ENCODE measurements around the gene CCL14.
"Not testable (repeated sequence)": the region's sequence is repeated elsewhere in the genome, so short reads cannot be mapped to it uniquely, and the experiment has no call there.

Gene CCL14

GRCh38 chr17:35995346-35995745 is 8.8 kb upstream of the CCL14 start:
- not testable (repeated sequence) for H3K36me3 ChIP-seq (ENCODE audit: control insufficient read depth in 1 of 2, insufficient read depth in 2 of 2, low read depth in 1 of 2, low read length in 2 of 2); H2BK120ac ChIP-seq (ENCODE audit: low read depth, low read length); H2BK12ac ChIP-seq (ENCODE audit: low read length in 2 of 2); H2AK5ac ChIP-seq (ENCODE audit: low read length, severe bottlenecking); H4K8ac ChIP-seq (ENCODE audit: low read length); DNase-seq; H4K91ac ChIP-seq (ENCODE audit: low read length); H2BK15ac ChIP-seq (ENCODE audit: low read depth, poor library complexity, severe bottlenecking); H2BK5ac ChIP-seq (ENCODE audit: low read depth, low read length, poor library complexity, severe bottlenecking); H3K14ac ChIP-seq (ENCODE audit: low read length in 2 of 2); H3K4me1 ChIP-seq (ENCODE audit: control insufficient read depth, insufficient read depth, low read depth, low read length); H3K27ac ChIP-seq (ENCODE audit: low read length, poor library complexity, severe bottlenecking); H3K9me3 ChIP-seq (ENCODE audit: control insufficient read depth, low read length); H3K9ac ChIP-seq (ENCODE audit: low read length); H3K4me3 ChIP-seq (ENCODE audit: insufficient read depth in 1 of 2, low read depth in 1 of 2, low read length in 2 of 2); H3K18ac ChIP-seq (ENCODE audit: low read depth in 1 of 2, low read length in 2 of 2); H3K23ac ChIP-seq (ENCODE audit: low read length in 2 of 2); H2AFZ ChIP-seq (ENCODE audit: low read depth, low read length); H3K4me2 ChIP-seq (ENCODE audit: low read length, poor library complexity, severe bottlenecking); H3K79me1 ChIP-seq (replicated peaks; ENCODE audit: low read length, poor library complexity, severe bottlenecking); H3K4ac ChIP-seq (ENCODE audit: low read depth in 1 of 2, low read length in 2 of 2)
- WGBS: 75% methylated on average over 1 of the region's 2 CpGs
- peaks cover 0 to 15% of the 10 kb centered on the region in 2 experiments for H3K27me3 ChIP-seq (ENCODE audit: control insufficient read depth in 1 of 2, insufficient read depth in 1 of 2, low read length in 2 of 2)

DNA sequence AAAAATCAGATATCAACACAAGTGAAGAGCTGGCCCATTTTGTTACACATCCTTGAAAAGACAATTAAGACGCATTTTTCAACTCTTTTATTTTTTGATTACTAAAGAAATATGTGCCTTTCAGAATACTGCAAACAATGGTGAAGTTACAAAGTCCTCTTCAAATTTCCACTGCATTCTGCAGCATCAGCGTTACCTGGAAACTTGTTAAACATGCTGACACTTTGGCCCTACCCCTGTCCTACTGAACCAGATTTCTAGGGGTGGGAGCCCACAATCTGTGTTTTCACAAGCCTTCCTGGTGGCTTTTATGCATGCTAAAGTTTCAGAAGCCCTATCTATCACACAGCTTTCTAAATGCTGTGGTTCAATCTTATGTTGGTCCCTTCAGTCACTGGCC is 4.5 kb upstream of the CCL14 start:
- Histone ChIP-seq H2BK120ac (ENCODE audit: low read depth, low read length) (no peak overlapping the region), H2AFZ (ENCODE audit: low read depth, low read length) (no peak overlapping the region), H3K79me1 (replicated peaks; ENCODE audit: low read length, poor library complexity, severe bottlenecking) (no peaks in the 10 kb centered on the region), H3K23ac (ENCODE audit: low read length in 2 of 2) (no peak overlapping the region), H2BK15ac (ENCODE audit: low read depth, poor library complexity, severe bottlenecking) (no peak overlapping the region), H3K27ac (ENCODE audit: low read length, poor library complexity, severe bottlenecking) (no peak overlapping the region), H3K27me3 (ENCODE audit: control insufficient read depth in 1 of 2, insufficient read depth in 1 of 2, low read length in 2 of 2) (peaks cover 0 to 4% of the 10 kb centered on the region in 2 experiments), H2BK5ac (ENCODE audit: low read depth, low read length, poor library complexity, severe bottlenecking) (no peak overlapping the region), H2BK12ac (ENCODE audit: low read length in 2 of 2) (no peak overlapping the region), H3K14ac (ENCODE audit: low read length in 2 of 2) (no peak overlapping the region), H3K36me3 (ENCODE audit: control insufficient read depth in 1 of 2, insufficient read depth in 2 of 2, low read depth in 1 of 2, low read length in 2 of 2) (no peaks in the 10 kb centered on the region), H3K9me3 (ENCODE audit: control insufficient read depth, low read length) (no peaks in the 10 kb centered on the region), H2AK5ac (ENCODE audit: low read length, severe bottlenecking) (no peak overlapping the region), H3K4me1 (ENCODE audit: control insufficient read depth, insufficient read depth, low read depth, low read length) (no peaks in the 10 kb centered on the region), H3K4me2 (ENCODE audit: low read length, poor library complexity, severe bottlenecking) (no peak overlapping the region), H3K4me3 (ENCODE audit: insufficient read depth in 1 of 2, low read depth in 1 of 2, low read length in 2 of 2) (no peak overlapping the region), H4K91ac (ENCODE audit: low read length) (no peak overlapping the region), H3K9ac (ENCODE audit: low read length) (no peak overlapping the region), H4K8ac (ENCODE audit: low read length) (no peak overlapping the region), H3K4ac (ENCODE audit: low read depth in 1 of 2, low read length in 2 of 2) (no peak overlapping the region), H3K18ac (ENCODE audit: low read depth in 1 of 2, low read length in 2 of 2) (no peak overlapping the region)
- 68% methylated on average over 1 of the region's 2 CpGs for WGBS
- no peak for DNase-seq

GRCh38 chr17:35988164-35988563 is 1.6 kb upstream of the CCL14 start:
- H2BK120ac ChIP-seq (ENCODE audit: low read depth, low read length): no peak overlapping the region
- H3K4me1 ChIP-seq (ENCODE audit: control insufficient read depth, insufficient read depth, low read depth, low read length): no peaks in the 10 kb centered on the region
- no peak overlapping the region for H2BK12ac ChIP-seq (ENCODE audit: low read length in 2 of 2)
- H2AFZ ChIP-seq (ENCODE audit: low read depth, low read length): no peak overlapping the region
- no peak overlapping the region for H3K14ac ChIP-seq (ENCODE audit: low read length in 2 of 2)
- no peak for DNase-seq
- H3K36me3 ChIP-seq (ENCODE audit: control insufficient read depth in 1 of 2, insufficient read depth in 2 of 2, low read depth in 1 of 2, low read length in 2 of 2): no peaks in the 10 kb centered on the region
- H3K27me3 ChIP-seq (ENCODE audit: control insufficient read depth in 1 of 2, insufficient read depth in 1 of 2, low read length in 2 of 2): peaks cover 0 to 19% of the 10 kb centered on the region in 2 experiments
- H3K79me1 ChIP-seq (replicated peaks; ENCODE audit: low read length, poor library complexity, severe bottlenecking): no peaks in the 10 kb centered on the region
- H2BK5ac ChIP-seq (ENCODE audit: low read depth, low read length, poor library complexity, severe bottlenecking): no peak overlapping the region
- H3K4ac ChIP-seq (ENCODE audit: low read depth in 1 of 2, low read length in 2 of 2): no peak overlapping the region
- H3K27ac ChIP-seq (ENCODE audit: low read length, poor library complexity, severe bottlenecking): no peak overlapping the region
- no peak overlapping the region for H3K4me3 ChIP-seq (ENCODE audit: insufficient read depth in 1 of 2, low read depth in 1 of 2, low read length in 2 of 2)
- H2BK15ac ChIP-seq (ENCODE audit: low read depth, poor library complexity, severe bottlenecking): no peak overlapping the region
- H3K9ac ChIP-seq (ENCODE audit: low read length): no peak overlapping the region
- H3K4me2 ChIP-seq (ENCODE audit: low read length, poor library complexity, severe bottlenecking): no peak overlapping the region
- no peak overlapping the region for H2AK5ac ChIP-seq (ENCODE audit: low read length, severe bottlenecking)
- no peak overlapping the region for H3K23ac ChIP-seq (ENCODE audit: low read length in 2 of 2)
- H3K18ac ChIP-seq (ENCODE audit: low read depth in 1 of 2, low read length in 2 of 2): no peak overlapping the region
- no peak overlapping the region for H4K91ac ChIP-seq (ENCODE audit: low read length)
- no peak overlapping the region for H4K8ac ChIP-seq (ENCODE audit: low read length)
- no peaks in the 10 kb centered on the region for H3K9me3 ChIP-seq (ENCODE audit: control insufficient read depth, low read length)

- Histone ChIP-seq H3K79me1 (replicated peaks; ENCODE audit: low read length, poor library complexity, severe bottlenecking) (no peaks in the 10 kb centered on the region), H2BK15ac (ENCODE audit: low read depth, poor library complexity, severe bottlenecking) (no peak overlapping the region), H3K4me2 (ENCODE audit: low read length, poor library complexity, severe bottlenecking) (no peak overlapping the region), H3K23ac (ENCODE audit: low read length in 2 of 2) (no peak overlapping the region), H2AK5ac (ENCODE audit: low read length, severe bottlenecking) (no peak overlapping the region), H4K91ac (ENCODE audit: low read length) (no peak overlapping the region), H3K4ac (ENCODE audit: low read depth in 1 of 2, low read length in 2 of 2) (no peak overlapping the region), H3K9me3 (ENCODE audit: control insufficient read depth, low read length) (no peaks in the 10 kb centered on the region), H3K4me1 (ENCODE audit: control insufficient read depth, insufficient read depth, low read depth, low read length) (no peaks in the 10 kb centered on the region), H3K14ac (ENCODE audit: low read length in 2 of 2) (no peak overlapping the region), H3K27me3 (ENCODE audit: control insufficient read depth in 1 of 2, insufficient read depth in 1 of 2, low read length in 2 of 2) (peaks cover 0 to 35% of the 10 kb centered on the region in 2 experiments), H3K27ac (ENCODE audit: low read length, poor library complexity, severe bottlenecking) (no peak overlapping the region), H2BK5ac (ENCODE audit: low read depth, low read length, poor library complexity, severe bottlenecking) (no peak overlapping the region), H4K8ac (ENCODE audit: low read length) (no peak overlapping the region), H3K18ac (ENCODE audit: low read depth in 1 of 2, low read length in 2 of 2) (no peak overlapping the region), H3K36me3 (ENCODE audit: control insufficient read depth in 1 of 2, insufficient read depth in 2 of 2, low read depth in 1 of 2, low read length in 2 of 2) (no peaks in the 10 kb centered on the region), H2BK120ac (ENCODE audit: low read depth, low read length) (no peak overlapping the region), H2BK12ac (ENCODE audit: low read length in 2 of 2) (no peak overlapping the region), H2AFZ (ENCODE audit: low read depth, low read length) (no peak overlapping the region), H3K4me3 (ENCODE audit: insufficient read depth in 1 of 2, low read depth in 1 of 2, low read length in 2 of 2) (no peak overlapping the region), H3K9ac (ENCODE audit: low read length) (no peak overlapping the region)
- no peak for DNase-seq
- WGBS: 83% methylated on average over 6 of the region's 6 CpGs
These were observed 2.4 kb downstream of the CCL14 start for GRCh38 chr17:35984140-35984539.
